HG03457 (cell line): Measurements from ENCODE around the gene AFG1L.
"Not testable (repeated sequence)": the region's sequence is repeated elsewhere in the genome, so short reads cannot be mapped to it uniquely, and the experiment has no call there.

ENCODE experiments used
- ATAC-seq: cut with Tn5 transposase; IDR thresholded peaks from one replicate; pipeline ENCODE4 v1.9.1; 2021; ENCODE audit warnings: moderate number of reproducible peaks; ENCODE audit not compliant: unreplicated experiment

The AFG1L gene

DNA sequence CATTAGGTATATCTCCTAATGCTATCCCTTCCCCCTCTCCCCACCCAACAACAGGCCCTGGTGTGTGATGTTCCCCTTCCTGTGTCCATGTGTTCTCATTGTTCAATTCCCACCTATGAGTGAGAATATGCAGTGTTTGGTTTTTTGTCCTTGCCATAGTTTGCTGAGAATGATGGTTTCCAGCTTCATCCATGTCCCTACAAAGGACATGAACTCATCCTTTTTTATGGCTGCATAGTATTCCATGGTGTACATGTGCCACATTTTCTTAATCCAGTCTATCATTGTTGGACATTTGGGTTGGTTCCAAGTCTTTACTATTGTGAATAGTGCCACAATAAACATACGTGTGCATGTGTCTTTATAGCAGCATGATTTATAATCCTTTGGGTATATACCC is 154.9 kb downstream of the AFG1L start:
- ATAC-seq, result not testable (repeated sequence)

DNA sequence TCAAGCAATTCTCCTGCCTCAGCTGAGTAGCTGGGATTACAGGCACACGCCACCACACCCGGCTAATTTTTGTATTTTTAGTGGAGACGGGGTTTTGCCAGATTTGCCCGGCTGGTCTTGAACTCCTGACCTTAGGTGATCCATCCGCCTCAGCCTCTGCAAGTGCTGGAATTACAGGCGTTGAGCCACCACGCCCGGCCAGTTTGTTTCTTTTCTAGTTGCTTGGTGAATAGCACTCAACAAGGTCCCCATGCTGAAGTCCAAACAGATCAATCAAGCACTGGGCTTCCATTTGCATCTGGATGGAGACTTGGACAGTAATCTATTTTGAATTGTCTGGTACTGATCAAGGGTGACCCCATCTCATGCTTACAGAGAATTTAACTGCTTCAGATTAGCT is 157.0 kb downstream of the AFG1L start:
- ATAC-seq, result no peak

DNA sequence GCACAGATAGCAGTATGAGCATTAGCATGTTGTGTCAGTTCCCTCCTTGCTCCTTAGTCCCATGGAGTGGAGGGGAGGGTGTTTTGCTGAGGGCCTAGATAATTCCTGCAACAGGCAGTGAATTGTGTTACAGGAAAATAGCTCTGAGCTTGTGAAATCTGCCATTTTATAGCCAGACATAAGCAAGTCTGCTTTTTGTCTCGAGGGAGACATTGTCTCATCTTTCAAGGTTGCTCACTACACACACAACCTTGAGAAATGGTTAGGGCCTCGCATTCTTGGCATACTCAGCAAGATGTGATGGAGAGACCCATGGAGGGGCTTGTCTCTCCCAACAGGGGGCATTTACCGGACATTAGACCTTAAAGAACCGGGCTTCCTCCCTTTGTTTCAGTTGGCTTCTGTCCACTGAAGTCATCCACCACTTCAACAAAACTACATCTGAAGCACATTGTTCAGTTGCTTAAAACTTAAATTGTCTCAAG is 157.9 kb downstream of the AFG1L start:
- ATAC-seq, result no peak

- ATAC-seq, result no peak
Measured at GRCh38 chr6:108453601-108454185, 158.8 kb downstream of the AFG1L start.

DNA sequence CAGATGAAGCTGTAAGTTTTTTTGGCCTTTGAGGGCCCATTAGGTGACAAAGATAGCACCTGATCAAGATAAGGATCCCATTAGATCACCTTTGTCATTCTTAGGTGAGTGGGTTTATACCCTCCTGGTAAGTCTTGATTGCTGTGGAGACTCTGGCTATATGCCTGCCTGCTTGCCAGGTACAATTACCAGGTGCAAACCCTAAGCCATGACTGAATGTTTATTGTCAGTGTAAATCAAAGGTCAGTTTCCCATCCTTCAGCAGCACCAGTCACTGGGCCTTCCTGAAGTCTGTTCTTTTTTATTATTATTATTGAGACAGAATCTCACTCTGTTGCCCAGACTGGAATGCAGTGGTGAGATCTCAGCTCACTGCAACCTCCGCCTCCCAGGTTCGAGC is 159.5 kb downstream of the AFG1L start:
- ATAC-seq, result no peak

DNA sequence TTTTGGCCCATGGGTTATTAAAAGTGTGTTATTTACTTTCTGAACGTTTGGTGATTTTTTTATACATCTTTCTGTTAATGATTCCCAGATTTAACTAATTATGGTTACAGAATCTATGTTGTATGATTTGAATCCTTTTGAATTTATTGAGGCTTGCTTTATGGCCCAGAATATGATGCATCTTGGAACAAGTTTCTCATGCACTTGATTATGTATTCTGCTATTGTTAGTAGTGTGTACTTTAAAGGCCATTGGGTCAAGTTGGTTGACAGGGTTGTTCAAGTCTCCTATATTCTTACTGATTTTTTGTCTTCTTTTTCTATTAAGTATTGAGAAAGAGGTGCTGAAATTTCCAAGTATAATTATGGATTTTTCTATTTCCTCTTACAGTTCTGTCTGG is 160.8 kb downstream of the AFG1L start:
- no peak for ATAC-seq

- no peak for ATAC-seq
Measured at GRCh38 chr6:108463784-108464183, 168.9 kb downstream of the AFG1L start.

DNA sequence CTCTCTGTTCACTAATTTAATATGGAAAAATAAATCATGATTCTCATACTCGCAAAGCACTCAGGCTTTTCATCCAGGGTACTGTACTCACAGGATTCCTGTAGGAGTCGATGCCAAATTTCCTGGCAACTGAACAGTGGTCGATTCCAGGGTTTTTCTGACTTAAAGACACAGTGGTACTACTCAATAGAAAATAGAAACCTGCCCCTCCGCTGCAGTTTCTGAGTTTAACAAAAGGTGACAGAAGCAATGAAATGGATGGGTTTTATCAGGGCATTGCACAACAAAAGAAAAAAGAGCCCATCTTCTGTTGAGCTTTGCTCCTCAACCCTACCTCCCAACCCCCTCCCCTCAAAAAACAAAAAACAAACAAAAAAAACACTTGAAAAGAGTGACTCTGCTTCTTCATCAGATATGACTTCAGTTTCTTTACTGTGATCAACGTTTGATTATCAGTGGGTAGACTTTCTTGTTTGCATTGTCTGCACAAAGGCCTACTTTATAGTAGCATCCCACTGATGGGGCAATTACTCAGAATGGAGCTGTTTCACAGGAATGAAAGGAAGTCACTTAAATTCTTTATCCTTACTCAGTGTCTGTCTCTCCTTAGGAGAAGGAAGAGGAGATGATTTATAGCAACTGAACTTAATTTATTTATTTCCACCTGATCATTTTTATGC is 169.7 kb downstream of the AFG1L start:
- ATAC-seq, result no peak

- ATAC-seq, result no peak
Measured at GRCh38 chr6:108465098-108465495, 170.2 kb downstream of the AFG1L start.

GRCh38 chr6:108468346-108468745 is 173.5 kb downstream of the AFG1L start:
- no peak for ATAC-seq

- ATAC-seq, result no peak
Measured at GRCh38 chr6:108469316-108469715, 174.5 kb downstream of the AFG1L start.

DNA sequence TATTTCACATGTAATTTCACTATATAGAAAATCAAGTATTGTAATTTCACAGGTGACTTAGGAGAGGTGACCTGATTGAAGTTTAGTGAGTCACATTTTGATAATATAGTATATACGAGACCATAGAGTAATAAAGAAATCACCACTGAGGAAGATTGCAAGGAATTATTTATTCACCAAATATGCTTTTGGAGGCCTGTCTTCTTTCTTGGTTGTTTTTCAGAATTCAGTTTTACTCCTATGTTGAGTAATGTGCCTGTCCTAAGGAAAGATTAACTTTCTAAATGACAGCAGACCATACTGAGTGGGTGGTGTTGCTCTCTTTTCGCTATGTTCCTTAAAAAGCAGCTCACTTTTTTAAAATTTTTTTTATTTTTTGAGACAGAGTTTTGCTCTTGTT is 178.3 kb downstream of the AFG1L start:
- no peak for ATAC-seq

- ATAC-seq, result no peak
Measured at GRCh38 chr6:108476376-108476775, 181.5 kb downstream of the AFG1L start.

- ATAC-seq, result no peak
Measured at GRCh38 chr6:108476847-108477430, 182.1 kb downstream of the AFG1L start.

DNA sequence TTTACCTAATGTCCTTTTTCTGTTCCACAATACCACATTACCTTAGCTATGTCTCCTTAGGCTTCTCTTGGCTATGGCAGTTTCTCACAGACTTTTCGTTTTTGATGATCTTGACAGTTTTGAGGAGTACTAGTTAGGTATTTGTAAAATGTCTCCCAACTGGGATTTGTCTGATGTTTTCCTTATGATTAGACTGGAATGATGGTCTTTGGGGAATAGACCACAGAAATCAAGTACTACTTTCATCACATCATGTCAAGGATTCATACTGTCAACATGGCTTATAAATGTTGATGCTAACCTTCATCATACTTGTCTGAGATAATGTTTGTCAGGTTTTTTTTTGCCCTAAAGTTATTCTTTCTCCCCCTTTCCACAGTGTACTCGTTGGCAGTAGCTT is 187.7 kb downstream of the AFG1L start:
- ATAC-seq, result no peak

DNA sequence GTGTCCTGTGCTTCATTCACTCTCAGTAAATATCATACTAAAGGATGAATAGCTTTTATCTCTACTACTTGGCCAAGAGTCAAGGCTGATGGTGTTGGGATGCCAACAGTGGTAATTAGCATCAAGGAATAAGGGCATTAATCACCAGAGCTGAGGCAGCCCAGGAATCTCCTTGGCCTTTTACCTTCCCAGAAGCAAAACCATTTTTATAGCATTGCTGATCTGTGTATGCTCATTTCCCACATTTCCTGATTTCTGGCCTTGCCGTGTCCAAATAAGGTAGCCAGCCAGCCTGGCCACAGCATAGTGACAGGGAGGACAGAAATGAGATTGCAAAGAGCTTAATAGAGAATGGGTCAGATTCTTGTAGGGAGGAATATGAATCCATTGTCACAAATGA is 189.2 kb downstream of the AFG1L start:
- no peak for ATAC-seq

DNA sequence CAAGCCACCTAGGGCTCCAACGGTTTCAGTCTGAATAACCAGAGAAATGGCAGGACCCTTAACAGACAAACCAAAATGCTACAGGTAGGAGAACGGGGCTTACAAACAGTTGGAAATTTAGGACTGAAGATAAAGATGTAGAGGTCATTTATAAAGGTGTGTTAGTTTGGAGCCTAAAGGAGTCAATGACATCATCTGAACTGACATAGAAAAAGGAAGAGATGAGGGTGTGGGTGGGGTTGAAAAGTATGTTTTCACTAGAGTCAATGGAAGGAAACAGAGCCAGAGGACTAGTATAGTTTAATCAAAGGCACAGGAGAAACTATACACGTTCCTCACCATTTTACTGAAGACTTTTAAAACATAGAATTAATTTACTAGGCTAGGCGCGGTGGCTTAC is 194.8 kb downstream of the AFG1L start:
- ATAC-seq, result no peak

DNA sequence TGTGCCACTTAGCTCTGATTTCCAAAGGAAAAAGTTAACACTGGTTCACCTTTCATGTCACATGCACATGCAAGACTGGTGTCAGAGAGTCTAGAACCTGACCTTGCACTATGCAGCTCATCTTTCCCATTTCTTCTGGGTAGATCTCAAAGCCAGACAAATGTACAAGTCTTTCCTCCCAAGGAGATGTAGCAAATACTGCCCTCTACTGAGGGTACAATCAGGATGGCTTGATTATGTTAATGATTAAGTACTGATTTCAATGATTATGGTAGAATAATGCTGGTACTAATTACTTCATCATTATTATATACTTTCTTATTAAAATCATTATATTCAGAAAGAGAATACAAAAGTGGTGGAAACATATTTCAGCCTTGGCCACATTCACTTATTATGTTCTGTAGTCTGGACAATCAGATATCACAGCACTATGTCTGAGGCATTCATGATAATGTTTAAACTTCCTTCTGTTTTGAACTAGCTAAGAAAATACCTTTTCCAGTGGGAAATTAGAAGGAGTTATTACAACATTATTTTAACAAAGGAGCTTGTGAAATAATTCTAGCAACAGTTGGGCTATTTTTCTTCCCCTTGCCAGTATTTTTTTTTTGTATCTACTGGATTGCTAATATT is 197.4 kb downstream of the AFG1L start:
- no peak for ATAC-seq

GRCh38 chr6:108494434-108494833 is 199.6 kb downstream of the AFG1L start:
- no peak for ATAC-seq

GRCh38 chr6:108497883-108498282 is 203.0 kb downstream of the AFG1L start:
- ATAC-seq, result no peak

DNA sequence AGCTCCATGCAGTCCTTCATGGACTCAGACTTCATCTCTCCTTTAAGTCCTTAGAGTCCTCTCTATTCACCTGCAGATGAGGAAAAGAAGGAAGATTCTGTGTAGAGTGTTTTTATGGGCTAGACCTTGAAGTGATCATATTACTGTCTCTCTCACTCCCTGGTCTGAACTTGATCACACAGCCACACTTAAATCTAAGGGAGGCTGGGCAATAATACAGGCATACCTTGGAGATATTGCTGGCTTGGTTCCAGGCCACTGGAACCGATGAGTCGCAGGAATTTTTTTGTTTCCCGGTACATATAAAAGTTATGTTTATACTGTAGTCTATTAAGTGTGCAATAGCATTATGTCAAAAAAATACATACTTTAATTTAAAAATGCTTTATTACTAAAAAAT is 206.7 kb downstream of the AFG1L start:
- ATAC-seq, result no peak

DNA sequence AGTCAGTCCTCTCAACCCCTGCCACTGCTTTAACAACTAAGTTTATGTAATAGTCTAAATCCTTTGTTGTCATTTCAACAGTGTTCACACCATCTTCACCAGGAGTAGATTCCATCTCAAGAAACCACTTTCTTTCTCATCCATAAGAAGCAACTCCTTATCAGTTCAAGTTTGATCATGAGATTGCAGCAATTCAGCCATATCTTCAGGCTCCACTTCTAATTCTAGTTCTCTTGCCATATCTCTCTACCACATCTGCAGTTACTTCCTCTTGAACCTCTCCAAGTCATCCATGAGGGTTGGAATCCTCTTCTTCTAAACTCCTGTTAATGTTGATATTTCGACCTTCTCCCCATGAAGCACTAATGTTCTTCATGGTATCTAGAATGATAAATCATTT is 208.0 kb downstream of the AFG1L start:
- ATAC-seq, result no peak
